ENCODE measurements around the gene EZR. TPM values are rescaled to one million over a fixed set of nuclear protein-coding genes. Genes with fewer than 3 reads are reported as not detected.

Gene EZR
- 254 TPM for total RNA-seq
- long read RNA-seq, transcript EZR-201 (13 exons, 3,068 nt): minor isoform, 148 of 792 reads
- long read RNA-seq, transcript EZR-202 (14 exons, 3,096 nt): major isoform, 517 of 792 reads
- long read RNA-seq, partial matches to known transcripts: 93 of 792 reads
- long read RNA-seq, other reads (novel, unspliced or antisense): 34 of 792 reads

- DNase-seq (peak; percentile 89), ATAC-seq (peak; percentile 77 to 86)
- Histone ChIP-seq H3K4me3 (peak within 1 kb of the TSS; percentile 82), H3K27ac (peak within 1 kb of the TSS; percentile 97), H3K27me3 (ENCODE audit: low read depth) (no peaks in the 10 kb centered on the region), H3K4me1 (peaks cover 21% of the 10 kb centered on the region), H3K36me3 (no peaks in the 10 kb centered on the region), H3K9me3 (no peaks in the 10 kb centered on the region)
- TF ChIP-seq, protein P1, sequence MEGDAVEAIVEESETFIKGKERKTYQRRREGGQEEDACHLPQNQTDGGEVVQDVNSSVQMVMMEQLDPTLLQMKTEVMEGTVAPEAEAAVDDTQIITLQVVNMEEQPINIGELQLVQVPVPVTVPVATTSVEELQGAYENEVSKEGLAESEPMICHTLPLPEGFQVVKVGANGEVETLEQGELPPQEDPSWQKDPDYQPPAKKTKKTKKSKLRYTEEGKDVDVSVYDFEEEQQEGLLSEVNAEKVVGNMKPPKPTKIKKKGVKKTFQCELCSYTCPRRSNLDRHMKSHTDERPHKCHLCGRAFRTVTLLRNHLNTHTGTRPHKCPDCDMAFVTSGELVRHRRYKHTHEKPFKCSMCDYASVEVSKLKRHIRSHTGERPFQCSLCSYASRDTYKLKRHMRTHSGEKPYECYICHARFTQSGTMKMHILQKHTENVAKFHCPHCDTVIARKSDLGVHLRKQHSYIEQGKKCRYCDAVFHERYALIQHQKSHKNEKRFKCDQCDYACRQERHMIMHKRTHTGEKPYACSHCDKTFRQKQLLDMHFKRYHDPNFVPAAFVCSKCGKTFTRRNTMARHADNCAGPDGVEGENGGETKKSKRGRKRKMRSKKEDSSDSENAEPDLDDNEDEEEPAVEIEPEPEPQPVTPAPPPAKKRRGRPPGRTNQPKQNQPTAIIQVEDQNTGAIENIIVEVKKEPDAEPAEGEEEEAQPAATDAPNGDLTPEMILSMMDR (IDR thresholded peaks at IDR 0.05): no peak
- intact Hi-C loops (cut with DNase I): no loop called here
Measured at GRCh38 chr6:158819213-158819976, at the start of gene EZR. EZR (minus strand) TSS chr6:158819368; CDS start chr6:158818093, 1,275 bp downstream.

DNA sequence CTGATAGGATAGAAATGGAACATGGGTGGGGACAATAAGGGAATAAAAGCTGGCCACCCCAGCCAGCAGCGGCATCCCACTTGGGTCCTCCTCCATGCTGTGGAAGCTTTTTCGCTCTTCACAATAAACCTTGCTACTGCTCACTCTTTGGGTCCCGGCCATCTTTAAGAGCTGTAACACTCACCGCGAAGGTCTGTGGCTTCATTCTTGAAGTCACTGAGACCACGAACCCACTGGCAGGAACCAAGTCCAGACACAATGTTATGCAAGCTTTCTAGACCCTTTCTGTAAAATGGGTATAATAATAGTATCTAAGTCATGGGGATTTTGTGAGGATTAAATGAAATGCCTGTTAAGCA is 48.9 kb upstream of the EZR start:
- H3K36me3 ChIP-seq: no peaks in the 10 kb centered on the region
- DNase-seq (no peak), ATAC-seq (no peak)
- H3K4me3 ChIP-seq: no peak overlapping the region
- intact Hi-C loops (cut with DNase I): no loop called here
- H3K9me3 ChIP-seq: no peaks in the 10 kb centered on the region
- H3K27me3 ChIP-seq (ENCODE audit: low read depth): no peaks in the 10 kb centered on the region
- H3K4me1 ChIP-seq: peaks cover 4% of the 10 kb centered on the region
- H3K27ac ChIP-seq: peak overlapping the region; percentile 90
- TF ChIP-seq, protein P1 (IDR thresholded peaks at IDR 0.05): no peak

GRCh38 chr6:158867381-158868121 is 48.4 kb upstream of the EZR start:
- Histone ChIP-seq H3K27me3 (ENCODE audit: low read depth) (no peaks in the 10 kb centered on the region), H3K9me3 (no peaks in the 10 kb centered on the region), H3K4me1 (peaks cover 4% of the 10 kb centered on the region), H3K27ac (peak overlapping the region; percentile 90), H3K4me3 (no peak overlapping the region), H3K36me3 (no peaks in the 10 kb centered on the region)
- TF ChIP-seq, protein P1 (IDR thresholded peaks at IDR 0.05): no peak
- no peak for DNase-seq
- intact Hi-C loops (cut with DNase I): no loop called here
- no peak for ATAC-seq

DNA sequence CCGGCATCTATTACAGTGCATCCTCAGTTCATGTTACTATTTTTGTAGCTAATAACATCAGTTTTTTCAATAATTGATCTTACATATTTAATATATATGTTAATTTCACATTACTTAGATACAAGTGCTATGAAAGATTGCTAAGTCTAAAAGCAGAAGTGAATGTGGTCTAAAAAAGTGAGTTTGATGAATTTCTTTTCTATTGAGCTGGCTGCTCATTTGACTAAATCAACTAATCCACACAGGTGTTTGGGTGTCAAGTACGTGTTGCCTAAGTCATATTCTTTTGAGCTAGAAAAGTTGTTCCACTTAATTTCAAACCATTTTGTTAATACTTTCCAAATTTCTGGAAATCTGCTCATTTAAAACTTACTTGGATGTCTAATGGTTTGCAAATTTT is 46.6 kb upstream of the EZR start:
- H3K4me3 ChIP-seq: no peak overlapping the region
- no peaks in the 10 kb centered on the region for H3K36me3 ChIP-seq
- intact Hi-C loops (cut with DNase I): no loop called here
- no peak for DNase-seq
- no peaks in the 10 kb centered on the region for H3K9me3 ChIP-seq
- no peak overlapping the region for H3K27ac ChIP-seq
- no peaks in the 10 kb centered on the region for H3K27me3 ChIP-seq (ENCODE audit: low read depth)
- ATAC-seq: no peak
- peaks cover 4% of the 10 kb centered on the region for H3K4me1 ChIP-seq
- TF ChIP-seq, protein P1 (IDR thresholded peaks at IDR 0.05): no peak

DNA sequence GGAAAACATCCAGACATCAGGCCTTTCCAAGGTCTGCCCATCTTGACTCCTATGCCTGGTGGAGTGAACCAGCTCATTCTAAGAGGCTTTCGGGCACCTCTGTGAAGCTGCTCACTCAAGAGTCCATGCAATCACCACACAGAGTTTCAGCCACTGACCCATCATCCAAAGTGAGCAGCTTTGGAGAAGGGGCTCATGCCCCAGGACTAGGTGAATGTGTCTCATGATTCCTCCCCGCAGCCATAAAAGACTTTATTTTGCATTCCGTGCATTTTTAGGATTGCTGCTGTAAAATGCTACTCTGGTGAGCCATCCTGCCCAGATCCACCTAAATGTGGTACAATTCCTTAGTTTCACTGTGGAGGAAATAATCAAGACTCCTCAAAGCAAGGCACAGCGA is 44.5 kb upstream of the EZR start:
- Histone ChIP-seq H3K4me1 (no peaks in the 10 kb centered on the region), H3K4me3 (no peak overlapping the region), H3K9me3 (no peaks in the 10 kb centered on the region), H3K27ac (no peak overlapping the region), H3K36me3 (no peaks in the 10 kb centered on the region), H3K27me3 (ENCODE audit: low read depth) (no peaks in the 10 kb centered on the region)
- TF ChIP-seq, protein P1 (IDR thresholded peaks at IDR 0.05): no peak
- DNase-seq: no peak
- intact Hi-C loops (cut with DNase I): no loop called here
- no peak for ATAC-seq

Data from lower lobe of right lung (tissue), 2 donors.